Measurements from ENCODE around the gene RELN. TPM values are rescaled to one million over a fixed set of nuclear protein-coding genes. Genes with fewer than 3 reads are reported as not detected.

RELN gene
- total and polyA plus RNA-seq, 2 donors (not counting 1 experiment from before 2014, with no cell fraction given), result not detected

- no peak overlapping the region for H2AFZ ChIP-seq (ENCODE audit: insufficient read depth, low read depth, low read length, poor library complexity, severe bottlenecking)
- H3K4me2 ChIP-seq (replicated peaks; ENCODE audit: low read depth, low read length, poor library complexity, severe bottlenecking), result no peak overlapping the region
- H3K27ac Mint-ChIP-seq, result no peak overlapping the region
Observed at GRCh38 chr7:103735377-103735776, 254.1 kb downstream of the RELN start.

DNA sequence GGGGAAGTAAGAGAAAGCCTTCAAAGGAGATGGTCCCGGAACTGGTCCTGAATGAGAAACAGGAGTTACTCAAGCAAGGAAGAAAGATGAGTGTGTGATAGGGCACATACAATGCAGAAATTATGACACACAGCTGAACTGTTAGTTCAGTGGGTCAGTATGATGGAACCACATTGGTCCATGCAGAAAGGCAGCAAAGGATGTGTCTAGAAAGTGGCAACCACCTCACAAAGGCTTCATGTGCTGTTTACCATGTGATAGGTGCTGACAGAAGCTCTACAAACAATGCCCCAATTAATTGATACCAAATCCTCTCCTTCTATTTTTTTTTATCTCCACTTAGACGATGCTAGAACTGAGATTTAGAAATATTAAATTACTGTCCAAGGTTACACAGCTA lies 258.3 kb downstream of the RELN start:
- no peak overlapping the region for H3K4me2 ChIP-seq (replicated peaks; ENCODE audit: low read depth, low read length, poor library complexity, severe bottlenecking)

More at GRCh38 chr7:103735377-103735776, 254.1 kb downstream of the RELN start:
- Histone ChIP-seq H3K9me3 (ENCODE audit: control extremely low read depth in 1 of 3, control insufficient read depth in 2 of 3, insufficient read depth in 1 of 3, low read length in 2 of 3) (no peaks in the 10 kb centered on the region), H4K20me1 (ENCODE audit: control insufficient read depth, insufficient read depth, low read length, poor library complexity, severe bottlenecking) (no peaks in the 10 kb centered on the region), H3K36me3 (replicated peaks in 1 of 2; ENCODE audit: control extremely low read depth in 1 of 2, control insufficient read depth in 1 of 2, extremely low read depth in 1 of 2, insufficient read depth in 2 of 2, low read length in 1 of 2) (no peaks in the 10 kb centered on the region), H3K4me3 (ENCODE audit: control extremely low read depth in 1 of 5, extremely low read depth in 1 of 5, insufficient read depth in 1 of 5, low read depth in 2 of 5, low read length in 4 of 5) (no peak overlapping the region), H3K27me3 (replicated peaks in 1 of 4; ENCODE audit: control extremely low read depth in 1 of 4, control insufficient read depth in 3 of 4, insufficient read depth in 4 of 4, low read length in 3 of 4) (no peaks in the 10 kb centered on the region), H3K27ac (ENCODE audit: low read length in 2 of 2) (no peak overlapping the region), H3K9ac (ENCODE audit: low read length) (no peak overlapping the region), H3K79me2 (ENCODE audit: control insufficient read depth, insufficient read depth, low read length) (no peaks in the 10 kb centered on the region), H3K4me1 (ENCODE audit: control insufficient read depth in 2 of 2, insufficient read depth in 2 of 2, low read length in 2 of 2) (no peaks in the 10 kb centered on the region)
- POLR2A ChIA-PET, result no interaction called here
- Mint-ChIP-seq H3K27me3 (peaks cover 7% of the 10 kb centered on the region), H3K4me3 (no peak overlapping the region), H3K9me3 (ENCODE audit: insufficient read depth) (no peaks in the 10 kb centered on the region), H3K4me1 (no peaks in the 10 kb centered on the region)
- WGBS (ENCODE audit: insufficient coverage), result no CpG with 5 or more reads among the region's 1 CpG
- ATAC-seq (ENCODE audit: low read depth) (no peak), DNase-seq (no peak)
- TF ChIP-seq, protein P1, sequence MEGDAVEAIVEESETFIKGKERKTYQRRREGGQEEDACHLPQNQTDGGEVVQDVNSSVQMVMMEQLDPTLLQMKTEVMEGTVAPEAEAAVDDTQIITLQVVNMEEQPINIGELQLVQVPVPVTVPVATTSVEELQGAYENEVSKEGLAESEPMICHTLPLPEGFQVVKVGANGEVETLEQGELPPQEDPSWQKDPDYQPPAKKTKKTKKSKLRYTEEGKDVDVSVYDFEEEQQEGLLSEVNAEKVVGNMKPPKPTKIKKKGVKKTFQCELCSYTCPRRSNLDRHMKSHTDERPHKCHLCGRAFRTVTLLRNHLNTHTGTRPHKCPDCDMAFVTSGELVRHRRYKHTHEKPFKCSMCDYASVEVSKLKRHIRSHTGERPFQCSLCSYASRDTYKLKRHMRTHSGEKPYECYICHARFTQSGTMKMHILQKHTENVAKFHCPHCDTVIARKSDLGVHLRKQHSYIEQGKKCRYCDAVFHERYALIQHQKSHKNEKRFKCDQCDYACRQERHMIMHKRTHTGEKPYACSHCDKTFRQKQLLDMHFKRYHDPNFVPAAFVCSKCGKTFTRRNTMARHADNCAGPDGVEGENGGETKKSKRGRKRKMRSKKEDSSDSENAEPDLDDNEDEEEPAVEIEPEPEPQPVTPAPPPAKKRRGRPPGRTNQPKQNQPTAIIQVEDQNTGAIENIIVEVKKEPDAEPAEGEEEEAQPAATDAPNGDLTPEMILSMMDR (IDR thresholded peaks at IDR 0.05), result no peak
- no peak for TF ChIP-seq EZH2 (IDR thresholded peaks at IDR 0.05; ENCODE audit: borderline replicate concordance, insufficient read depth, low read depth, low read length, poor library complexity, severe bottlenecking)
- CTCF ChIA-PET, result interaction anchor here (1.3 kb wide), 1 partner anchor 9 kb away, joined by 3 read pairs; no protein-coding TSS in a partner anchor
- intact Hi-C loops (cut with micrococcal nuclease), result no loop called here

More for the DNA sequence above, 258.3 kb downstream of the RELN start:
- ChIA-PET CTCF (no interaction called here), POLR2A (no interaction called here)
- no peaks in the 10 kb centered on the region for H3K4me1 ChIP-seq (ENCODE audit: control insufficient read depth in 2 of 2, insufficient read depth in 2 of 2, low read length in 2 of 2)
- no peaks in the 10 kb centered on the region for H3K9me3 Mint-ChIP-seq (ENCODE audit: insufficient read depth)
- H3K4me1 Mint-ChIP-seq, result no peaks in the 10 kb centered on the region
- H3K9me3 ChIP-seq (ENCODE audit: control extremely low read depth in 1 of 3, control insufficient read depth in 2 of 3, insufficient read depth in 1 of 3, low read length in 2 of 3), result no peaks in the 10 kb centered on the region
- H3K4me3 Mint-ChIP-seq, result no peak overlapping the region
- H4K20me1 ChIP-seq (ENCODE audit: control insufficient read depth, insufficient read depth, low read length, poor library complexity, severe bottlenecking), result no peaks in the 10 kb centered on the region
- H3K79me2 ChIP-seq (ENCODE audit: control insufficient read depth, insufficient read depth, low read length), result no peaks in the 10 kb centered on the region
- no peak overlapping the region for H3K27ac Mint-ChIP-seq
- 100% methylated on average over 1 of the region's 2 CpGs for WGBS (ENCODE audit: insufficient coverage)
- H2AFZ ChIP-seq (ENCODE audit: insufficient read depth, low read depth, low read length, poor library complexity, severe bottlenecking), result no peak overlapping the region
- H3K27me3 Mint-ChIP-seq, result no peaks in the 10 kb centered on the region
- no peak overlapping the region for H3K27ac ChIP-seq (ENCODE audit: low read length in 2 of 2)
- TF ChIP-seq, protein P1 (IDR thresholded peaks at IDR 0.05), result no peak
- no peak for TF ChIP-seq EZH2 (IDR thresholded peaks at IDR 0.05; ENCODE audit: borderline replicate concordance, insufficient read depth, low read depth, low read length, poor library complexity, severe bottlenecking)
- H3K36me3 ChIP-seq (replicated peaks in 1 of 2; ENCODE audit: control extremely low read depth in 1 of 2, control insufficient read depth in 1 of 2, extremely low read depth in 1 of 2, insufficient read depth in 2 of 2, low read length in 1 of 2), result no peaks in the 10 kb centered on the region
- no peaks in the 10 kb centered on the region for H3K27me3 ChIP-seq (replicated peaks in 1 of 4; ENCODE audit: control extremely low read depth in 1 of 4, control insufficient read depth in 3 of 4, insufficient read depth in 4 of 4, low read length in 3 of 4)
- H3K9ac ChIP-seq (ENCODE audit: low read length), result no peak overlapping the region
- no peak overlapping the region for H3K4me3 ChIP-seq (ENCODE audit: control extremely low read depth in 1 of 5, extremely low read depth in 1 of 5, insufficient read depth in 1 of 5, low read depth in 2 of 5, low read length in 4 of 5)
- ATAC-seq (ENCODE audit: low read depth) (no peak), DNase-seq (no peak)
- intact Hi-C loops (cut with micrococcal nuclease), result no loop called here

Data from B cell (primary cell).